Measurements from ENCODE around the gene ZCCHC13.
"Not testable (repeated sequence)": the region's sequence is repeated elsewhere in the genome, so short reads cannot be mapped to it uniquely, and the experiment has no call there.

The ZCCHC13 gene

GRCh38 chrX:74321191-74321590 is 17.2 kb downstream of the ZCCHC13 start:
- no peak for DNase-seq (ENCODE audit: low read depth)

GRCh38 chrX:74324131-74324530 is 20.2 kb downstream of the ZCCHC13 start:
- no peak for DNase-seq (ENCODE audit: low read depth)

DNA sequence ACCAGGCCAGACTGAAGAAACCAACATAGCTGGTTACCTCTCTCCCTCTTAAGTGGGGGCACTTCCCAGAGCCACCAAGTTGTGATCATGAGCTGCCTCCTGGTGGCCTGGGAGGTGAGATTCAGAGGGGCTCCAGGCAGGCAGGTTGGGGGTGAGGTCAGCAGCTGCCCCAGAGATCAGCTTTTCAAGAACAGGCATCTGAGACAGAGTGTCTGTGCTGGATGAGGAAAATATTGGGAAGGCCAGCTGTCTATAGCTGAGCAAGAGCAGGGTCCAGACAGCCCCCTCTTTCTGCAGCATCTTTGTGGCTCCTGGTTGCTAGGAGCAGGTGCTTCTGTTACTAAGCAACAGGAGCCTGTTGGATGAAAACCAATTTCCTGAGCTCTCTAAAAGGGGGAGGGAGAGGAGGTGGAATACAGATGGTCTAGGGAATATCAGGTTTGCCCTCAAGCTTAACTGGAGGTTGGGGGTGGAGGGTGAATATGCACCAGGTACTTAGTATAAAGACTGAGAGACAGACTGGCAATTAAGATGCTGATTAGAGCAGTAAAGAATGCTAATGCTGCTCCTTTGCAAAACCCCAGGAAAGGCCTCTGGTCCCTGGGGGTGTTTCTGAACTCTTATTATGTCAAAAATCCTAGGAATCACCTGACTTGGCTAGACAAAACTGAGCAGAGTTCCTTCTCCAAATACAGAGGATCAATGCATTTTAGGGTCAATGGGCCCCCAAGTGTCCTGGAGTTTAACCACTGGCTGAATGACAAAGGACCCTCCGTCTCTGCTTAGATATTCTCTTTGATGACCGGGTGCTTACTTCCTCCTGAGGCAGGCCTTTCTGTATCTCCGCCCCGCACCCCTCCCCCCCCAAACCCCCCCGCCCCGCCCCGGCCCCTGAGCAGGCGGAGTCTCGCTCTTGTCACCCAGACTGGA is 21.4 kb downstream of the ZCCHC13 start:
- no peak for DNase-seq (ENCODE audit: low read depth)

DNA sequence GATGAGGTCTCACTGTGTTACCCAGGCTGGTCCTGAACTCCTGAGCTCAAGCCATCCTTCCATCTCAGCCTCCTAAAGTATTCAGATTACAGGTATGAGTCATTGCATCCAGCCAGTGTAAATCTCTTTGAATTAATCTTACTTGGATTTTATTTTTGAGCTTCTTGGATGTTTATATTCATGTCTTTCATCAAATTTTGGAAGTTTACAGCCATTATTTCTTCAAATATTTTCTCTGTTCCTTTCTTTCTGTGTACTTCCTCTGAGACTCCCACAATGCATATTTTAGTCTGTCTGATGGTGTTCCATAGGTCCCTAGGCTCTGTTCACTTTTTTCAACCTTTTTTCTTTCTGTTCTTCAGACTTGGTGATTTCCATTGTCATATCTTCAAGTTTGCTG is 34.9 kb downstream of the ZCCHC13 start:
- no peak for DNase-seq (ENCODE audit: low read depth)

GRCh38 chrX:74340051-74340450 is 36.1 kb downstream of the ZCCHC13 start:
- no peak for DNase-seq (ENCODE audit: low read depth)

- not testable (repeated sequence) for DNase-seq (ENCODE audit: low read depth)
Measured at GRCh38 chrX:74342211-74342610, 38.2 kb downstream of the ZCCHC13 start.

DNA sequence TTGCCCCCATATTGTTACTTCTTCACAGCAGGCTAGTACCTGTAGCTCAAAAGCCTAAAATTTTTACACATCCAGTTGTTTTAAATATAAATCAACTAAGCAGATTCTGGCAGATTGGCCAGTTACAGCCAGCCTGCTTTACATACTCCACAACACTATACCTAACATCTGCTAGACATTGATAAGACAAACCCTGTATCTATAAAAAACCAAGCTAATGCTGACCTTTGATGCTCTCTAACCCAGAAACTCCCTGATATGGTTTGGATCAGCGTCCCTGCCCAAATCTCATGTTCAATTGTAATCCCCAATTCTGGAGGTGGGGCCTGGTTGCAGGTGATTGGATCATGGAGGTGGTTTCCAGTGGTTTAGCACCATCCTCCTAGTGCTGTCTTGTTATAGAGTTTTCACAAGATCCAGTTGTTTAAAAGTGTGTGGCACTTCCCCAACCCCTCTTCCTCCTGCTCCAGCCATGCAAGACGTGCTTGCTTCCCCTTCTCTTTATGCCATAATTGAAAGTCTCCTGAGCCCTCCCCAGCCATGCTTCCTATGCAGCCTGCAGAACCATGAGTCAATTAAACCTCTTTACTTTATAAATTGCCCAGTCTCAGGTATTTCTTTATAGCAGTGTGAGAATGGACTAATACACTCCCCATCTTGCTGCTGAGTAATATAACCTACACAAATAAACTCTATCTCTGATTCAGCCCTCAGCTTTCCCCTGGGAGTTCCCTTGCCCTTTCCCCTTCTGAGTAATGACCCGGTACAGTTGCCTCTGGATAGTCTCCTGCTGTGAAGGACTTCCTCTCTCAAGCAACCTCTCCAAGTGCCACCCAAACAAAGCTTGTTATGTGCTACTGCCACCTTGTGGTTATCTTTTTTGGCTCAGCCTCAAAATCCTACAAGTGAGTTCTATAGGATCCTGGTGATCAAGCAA is 39.6 kb downstream of the ZCCHC13 start:
- peak; percentile 72 for DNase-seq (ENCODE audit: low read depth)

- no peak for DNase-seq (ENCODE audit: low read depth)
Measured at GRCh38 chrX:74344280-74344622, 40.3 kb downstream of the ZCCHC13 start.

- no peak for DNase-seq (ENCODE audit: low read depth)
Measured at GRCh38 chrX:74346088-74346487, 42.1 kb downstream of the ZCCHC13 start.

DNA sequence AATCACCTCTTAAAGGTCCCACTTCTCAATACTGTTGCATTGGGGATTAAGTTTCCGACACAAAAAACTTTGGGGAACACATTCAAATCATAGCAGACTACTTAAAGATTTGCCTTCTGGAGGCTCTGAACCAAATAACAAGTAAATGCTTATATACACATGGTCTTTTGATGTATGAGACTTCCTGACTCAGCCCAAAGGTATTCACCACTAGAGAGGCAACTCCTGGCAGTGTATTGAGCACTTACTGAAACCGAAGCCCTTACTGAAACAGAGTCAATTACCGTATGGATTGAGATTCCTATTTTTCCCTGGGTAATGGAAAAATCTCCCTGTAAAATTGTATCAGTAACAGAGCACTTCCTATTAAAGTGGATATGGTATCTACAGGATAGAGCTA is 45.4 kb downstream of the ZCCHC13 start:
- peak; percentile 23 for DNase-seq (ENCODE audit: low read depth)

- no peak for DNase-seq (ENCODE audit: low read depth)
Measured at GRCh38 chrX:74351760-74352159, 47.8 kb downstream of the ZCCHC13 start.

DNA sequence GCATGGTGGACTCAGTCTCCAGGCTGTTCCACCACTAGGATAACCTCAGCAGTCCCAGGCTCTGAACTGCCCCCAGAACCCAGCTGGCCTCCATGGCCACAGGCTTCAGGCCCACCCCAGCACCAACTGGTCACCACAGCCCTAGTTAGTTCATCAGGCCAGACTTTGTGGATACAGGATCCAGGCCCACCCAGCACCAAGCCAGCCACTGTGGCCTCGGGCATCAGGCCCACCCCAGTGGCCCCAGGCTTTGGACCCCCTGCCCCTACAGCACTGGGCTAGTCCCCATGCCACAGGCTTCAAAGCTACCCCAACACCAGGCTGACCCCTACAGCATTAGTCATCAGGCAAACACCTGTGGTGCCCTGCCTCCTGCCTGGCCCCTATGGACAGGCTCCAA is 50.0 kb downstream of the ZCCHC13 start:
- DNase-seq (ENCODE audit: low read depth) = no peak

Measured in non-pigmented ciliary epithelial cell (primary cell).